Activated naive CD4-positive, alpha-beta T cell treated with Interleukin-2 at 50 U/mL for 16 hours (primary cell): ENCODE data around the gene DLX2.
"Not testable (repeated sequence)": the region's sequence is repeated elsewhere in the genome, so short reads cannot be mapped to it uniquely, and the experiment has no call there.

ENCODE experiments used
- DNase-seq: peaks from one replicate; pipeline ENCODE4 v3.0.0-alpha.2; 2020

The DLX2 gene

DNA sequence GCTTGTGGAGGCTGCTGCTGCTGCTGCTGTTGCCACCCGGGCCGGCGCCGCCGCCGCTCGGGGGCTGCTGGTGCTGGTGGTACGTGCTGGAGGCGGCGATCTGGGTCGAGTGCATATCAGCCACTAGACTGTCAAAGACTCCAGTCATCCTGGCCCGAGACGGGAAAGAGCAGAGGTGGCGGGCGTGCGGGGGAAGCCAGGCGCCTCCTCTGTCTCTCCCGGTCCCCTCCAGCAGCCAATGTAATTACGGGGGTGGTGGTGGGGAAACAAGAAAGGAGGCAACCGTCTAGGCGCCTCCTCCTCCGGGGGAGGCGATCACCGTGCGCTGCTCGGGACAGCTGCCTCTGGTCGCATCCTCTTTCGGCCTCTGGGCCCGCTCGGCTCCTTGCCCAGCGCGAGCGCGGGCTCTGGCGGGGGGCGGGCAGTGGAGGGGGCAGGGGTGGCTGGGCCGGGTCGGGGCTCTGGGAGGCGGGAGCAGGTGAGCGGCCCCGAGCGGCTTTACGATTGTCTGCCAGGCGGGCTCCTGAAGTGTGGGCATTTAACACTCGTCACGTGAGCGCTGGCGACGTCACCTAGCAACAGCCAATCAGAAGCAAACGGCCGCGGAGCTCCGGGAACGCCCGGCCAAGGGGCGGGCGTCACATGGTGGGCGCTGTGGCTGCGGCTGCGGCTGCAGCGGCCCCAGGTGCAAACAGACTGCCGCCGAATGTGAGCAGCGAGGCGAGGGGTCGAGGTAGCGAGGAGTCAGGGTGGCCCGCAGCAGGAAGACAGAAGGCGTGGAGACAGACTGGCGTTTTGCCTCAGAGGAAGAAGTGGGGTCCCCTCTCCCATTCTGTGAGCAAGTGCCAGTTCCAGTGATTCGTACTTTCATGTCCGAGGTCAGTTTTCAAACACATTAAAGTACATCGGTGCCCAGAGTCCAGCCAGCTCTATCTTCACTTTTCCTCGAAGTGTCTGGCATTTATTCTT, at the start of gene DLX2:
TSS of gene DLX2 (minus strand) at position 510 of the 969 bp plus-strand sequence. CDS start at position 148, 362 bp downstream.
- DNase-seq = peak; percentile 71

DNA sequence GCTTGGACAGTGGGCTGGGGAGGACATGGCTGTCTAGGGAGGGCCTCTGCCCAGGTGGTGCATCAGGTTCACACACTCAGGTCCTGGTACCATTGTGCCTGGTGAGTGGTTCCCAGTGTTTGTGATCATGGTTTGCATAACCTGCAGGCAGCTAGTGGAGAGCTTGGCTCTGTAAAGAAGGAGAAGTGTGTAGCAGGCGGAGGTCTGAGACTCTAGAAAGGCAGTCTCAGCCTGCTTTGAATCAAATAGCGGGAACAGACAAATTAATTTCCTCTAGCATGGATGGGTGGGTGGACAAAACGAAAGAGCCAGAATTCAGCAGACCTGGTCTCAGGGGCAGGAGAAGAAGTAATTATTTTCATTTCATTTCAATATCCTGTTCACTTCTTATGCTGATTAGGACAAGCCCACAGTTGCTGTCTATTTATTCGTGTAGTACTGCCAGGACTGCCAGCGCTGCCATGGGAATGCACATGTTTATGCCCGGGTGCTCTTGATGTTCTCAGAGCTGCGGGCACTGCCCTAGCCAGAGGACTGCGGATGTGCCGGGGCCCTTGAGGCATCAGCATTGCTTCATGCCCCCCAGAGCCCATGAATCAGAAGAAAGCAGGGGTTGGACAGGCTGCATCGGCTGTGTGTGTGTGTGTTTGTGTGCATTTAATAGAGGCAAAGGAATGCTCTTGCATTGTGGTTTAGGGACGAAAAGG, 45.4 kb upstream of the DLX2 start:
- DNase-seq = no peak

DNA sequence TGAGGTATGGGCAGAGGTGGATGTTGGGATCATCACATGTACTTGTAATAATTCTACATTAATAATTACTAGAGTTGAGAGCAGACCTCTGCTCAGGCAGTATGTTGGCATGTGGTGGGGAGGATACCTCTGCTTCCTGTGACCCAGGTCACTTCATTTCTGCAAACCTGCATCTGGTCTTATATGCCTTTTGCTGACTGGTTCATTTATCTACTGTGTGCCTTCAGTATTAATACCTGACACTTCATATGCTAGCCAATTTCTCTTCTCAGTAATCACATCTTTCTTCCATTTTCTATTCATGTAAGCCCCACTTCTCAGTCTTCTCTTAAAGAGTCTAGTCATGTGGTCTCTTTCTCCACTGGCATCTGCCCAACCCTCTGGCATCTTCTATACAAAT, 41.1 kb upstream of the DLX2 start:
- no peak for DNase-seq

DNA sequence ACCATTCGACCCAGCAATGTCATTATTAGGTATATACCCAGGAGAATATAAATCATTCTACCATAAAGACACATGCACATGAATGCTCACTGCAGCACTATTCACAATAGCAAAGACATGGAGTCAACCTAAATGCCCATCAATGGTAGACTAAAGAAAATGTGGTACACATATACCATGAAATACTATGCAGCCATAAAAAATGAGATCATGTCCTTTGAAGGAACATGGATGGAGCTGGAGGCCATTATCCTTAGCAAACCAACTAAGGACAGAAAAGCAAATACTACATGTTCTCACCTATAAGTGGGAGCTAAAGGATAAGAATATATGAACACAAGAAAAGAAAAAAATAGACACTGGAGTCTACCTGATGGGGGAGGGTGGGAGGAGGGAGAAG, 36.0 kb upstream of the DLX2 start:
- DNase-seq = not testable (repeated sequence)

DNA sequence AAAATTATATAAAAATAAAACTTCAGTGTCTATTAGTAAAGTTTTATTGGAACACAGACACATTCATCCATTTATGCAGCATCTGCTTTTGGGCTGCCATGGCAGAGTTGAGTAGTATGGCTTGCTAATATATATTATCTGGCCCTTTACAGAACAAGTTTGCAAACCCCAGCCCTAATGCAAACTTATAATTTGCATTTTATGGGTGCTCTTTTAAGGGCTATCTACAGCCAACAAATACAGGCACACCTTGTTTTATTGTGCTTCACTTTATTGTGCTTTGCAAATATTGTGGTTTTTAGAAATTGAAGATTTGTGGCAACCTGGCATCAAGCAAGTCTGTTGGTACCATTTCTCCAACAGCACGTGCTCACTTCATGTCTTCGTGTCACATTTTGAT, 35.2 kb upstream of the DLX2 start:
- DNase-seq = no peak

DNA sequence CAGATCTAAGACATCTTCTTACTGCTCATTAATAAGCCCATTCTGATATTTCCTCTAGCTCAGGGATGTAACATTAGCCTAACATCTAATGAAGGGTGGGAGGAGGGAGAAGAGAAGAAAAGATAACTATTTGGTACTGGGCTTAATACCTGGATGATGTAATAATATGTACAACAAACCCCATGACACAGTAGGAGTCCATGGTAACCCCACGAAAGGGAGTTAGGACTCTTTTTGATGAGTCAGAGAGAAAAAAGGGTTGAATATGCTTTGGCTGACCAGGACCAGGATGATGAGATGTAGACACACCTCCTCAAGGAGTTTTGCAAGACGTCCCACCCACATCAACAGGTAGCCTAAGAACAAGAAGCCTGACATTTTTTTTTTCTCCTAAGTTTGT, 34.4 kb upstream of the DLX2 start:
- no peak for DNase-seq

DNA sequence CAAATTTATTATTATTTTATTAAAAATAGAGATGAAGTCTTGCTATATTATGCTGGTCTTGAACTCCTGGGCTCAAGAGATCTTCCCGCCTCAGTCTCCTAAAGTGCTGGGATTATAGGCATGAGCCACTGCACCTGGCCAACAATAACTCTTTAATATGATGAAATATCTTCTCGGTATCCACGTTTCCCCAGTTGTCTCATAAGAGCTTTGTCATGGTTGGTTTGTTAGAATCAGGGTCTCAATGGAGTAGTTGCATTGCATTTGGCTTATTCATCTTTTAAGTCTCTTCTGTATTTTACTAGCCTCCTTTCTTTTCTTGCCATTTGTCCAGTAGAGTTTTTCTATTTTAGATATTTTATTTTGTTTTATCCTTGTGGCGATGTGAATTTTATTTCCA, 32.7 kb upstream of the DLX2 start:
- no peak for DNase-seq

DNA sequence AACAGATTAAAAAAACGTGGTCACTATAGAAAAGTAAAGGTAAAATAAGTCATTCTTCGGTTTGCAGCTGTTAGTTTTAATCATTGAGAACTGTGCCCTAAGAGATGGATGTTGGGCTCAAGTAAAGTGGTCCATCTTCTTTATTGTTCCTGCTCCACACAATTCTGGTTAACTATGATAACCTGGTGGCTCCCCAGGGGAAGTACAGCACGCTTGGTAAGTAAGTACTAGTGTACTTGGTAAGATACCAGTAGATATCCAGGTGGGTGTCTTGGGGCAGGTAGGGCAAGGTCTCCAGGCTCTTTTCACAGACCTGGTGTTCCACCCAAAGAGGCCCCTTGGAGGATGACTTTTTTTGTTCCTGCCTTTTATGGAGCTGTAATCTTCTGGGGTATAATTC, 31.6 kb upstream of the DLX2 start:
- no peak for DNase-seq

DNA sequence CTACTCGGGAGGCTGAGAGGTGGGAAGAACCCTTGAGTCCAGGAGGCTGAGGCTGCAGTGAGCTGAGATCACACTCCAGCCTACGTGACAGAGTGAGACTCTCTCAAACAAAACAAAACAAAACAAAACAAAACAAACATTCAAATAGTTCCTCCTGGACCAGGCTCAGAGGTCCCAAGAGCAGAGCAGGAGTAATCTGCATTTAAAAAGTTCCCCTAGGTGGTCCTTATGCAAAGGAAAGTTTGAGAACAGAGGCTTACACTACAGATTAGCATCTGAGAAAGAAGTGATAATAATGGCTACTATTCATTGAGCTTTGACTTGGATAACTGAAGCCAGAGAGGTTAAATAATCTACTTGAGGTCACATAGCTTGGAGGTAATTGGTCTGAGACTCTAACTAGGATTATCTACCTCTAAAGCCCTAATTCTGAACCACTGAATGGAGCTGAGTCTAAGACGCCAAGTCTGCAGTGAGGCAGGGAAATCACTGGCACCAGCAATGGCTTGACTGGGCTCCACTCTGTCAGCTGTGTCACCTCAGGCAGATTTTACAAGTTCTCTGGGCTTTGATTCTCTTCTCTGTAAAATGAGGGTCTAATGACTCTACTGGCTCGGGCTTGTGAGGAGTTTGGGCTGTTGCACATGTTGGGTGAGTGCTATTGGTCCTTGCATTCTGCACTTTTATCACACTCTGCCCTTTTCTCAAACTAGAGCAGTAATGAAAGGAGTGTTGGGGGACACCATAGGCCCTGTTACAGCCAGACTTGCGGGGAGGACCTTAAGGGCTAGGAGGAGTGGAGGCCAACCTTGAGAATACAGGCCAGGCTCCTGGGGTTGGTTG, 29.2 kb upstream of the DLX2 start:
- no peak for DNase-seq

DNA sequence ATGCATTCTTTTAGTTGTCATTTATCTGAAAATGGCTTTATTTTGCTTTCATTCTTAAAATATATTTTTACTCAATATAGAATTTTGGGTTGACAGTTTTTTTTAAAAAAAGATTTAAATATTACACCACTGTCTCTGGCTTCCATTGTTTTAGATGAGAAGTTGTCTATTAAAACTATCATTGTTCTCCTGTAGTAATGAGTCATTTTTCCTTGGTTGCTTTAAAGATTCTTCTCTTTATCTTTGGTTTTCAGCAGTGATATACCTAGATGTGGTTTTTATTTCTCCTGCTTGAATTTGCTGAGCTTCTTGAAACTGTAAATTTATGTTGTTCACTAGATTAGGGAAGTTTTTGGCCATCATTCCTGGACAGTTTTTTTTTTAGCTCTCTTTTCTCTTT, 26.7 kb upstream of the DLX2 start:
- no peak for DNase-seq

DNA sequence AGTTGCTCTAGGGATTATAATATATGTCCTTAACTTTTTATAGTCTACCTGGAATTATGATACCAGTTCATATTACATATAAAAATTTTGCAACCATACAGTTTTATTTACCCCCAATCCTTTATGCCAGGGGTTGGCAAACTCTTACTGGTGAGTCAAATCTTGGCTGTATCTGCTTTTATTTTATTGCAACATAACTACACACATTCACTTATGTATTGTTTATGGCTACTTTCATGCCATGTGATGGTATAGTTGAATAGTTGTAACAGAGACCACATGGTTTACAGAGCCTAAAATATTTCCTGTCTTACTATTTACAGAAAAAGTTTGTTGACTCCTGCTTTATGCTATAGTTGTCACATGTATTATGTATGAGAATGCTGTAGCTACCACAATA, 25.8 kb upstream of the DLX2 start:
- DNase-seq = no peak

DNA sequence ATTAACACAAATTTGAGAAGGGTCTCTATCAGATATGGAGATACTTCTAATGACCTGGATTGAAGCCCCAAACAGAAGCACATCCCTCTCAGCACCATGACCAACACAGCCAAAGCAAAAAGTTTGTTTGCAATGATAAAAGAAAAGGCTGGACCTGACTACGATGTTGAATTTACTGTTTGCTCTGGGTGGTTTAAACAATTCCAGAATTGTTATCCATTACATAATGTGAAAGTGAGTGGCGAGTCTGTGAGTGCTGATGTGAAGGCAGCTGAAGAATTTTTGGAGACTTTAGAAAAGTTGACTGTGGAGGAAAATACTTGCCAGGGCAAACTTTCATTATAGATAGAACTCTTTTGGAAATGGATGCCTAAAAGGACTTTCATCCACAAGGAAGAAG, 17.4 kb upstream of the DLX2 start:
- no peak for DNase-seq

DNA sequence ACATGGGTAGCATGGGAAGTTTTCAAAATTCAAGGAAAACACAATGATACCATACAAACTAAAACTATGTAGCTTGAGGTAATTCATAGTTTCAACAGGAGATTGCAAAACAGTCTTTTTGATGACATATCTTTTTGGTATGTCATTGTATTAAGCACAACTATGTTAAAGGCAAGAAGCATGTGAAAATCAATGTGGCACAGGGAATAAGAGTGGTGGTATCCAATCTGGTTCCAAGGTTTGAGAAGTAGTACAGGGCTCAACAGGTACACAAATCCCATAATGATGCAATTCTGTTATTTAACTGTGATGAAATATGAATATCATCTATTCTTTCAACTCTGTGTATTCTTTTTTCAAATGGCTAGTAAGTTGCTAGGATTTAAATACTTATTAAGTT, 16.4 kb upstream of the DLX2 start:
- DNase-seq = no peak

DNA sequence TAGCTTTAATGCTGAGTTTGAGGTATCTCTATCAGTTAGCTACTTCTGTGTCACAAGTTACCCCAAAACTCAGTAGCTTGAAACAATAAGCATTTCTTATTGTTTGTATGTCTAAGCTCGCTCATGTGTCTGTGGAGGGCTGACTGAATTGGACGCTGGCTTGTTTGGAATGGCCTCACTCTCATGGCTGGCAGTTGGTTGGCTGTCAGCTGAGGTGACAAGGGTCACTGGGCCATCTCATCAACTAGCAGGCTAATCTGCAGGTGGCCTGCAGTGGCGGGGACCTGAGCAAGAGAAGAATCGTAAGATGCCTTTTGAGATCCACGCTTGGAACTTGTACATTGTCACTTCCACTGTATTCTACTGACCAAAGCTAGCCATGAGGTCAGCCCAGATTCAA, 13.4 kb upstream of the DLX2 start:
- DNase-seq = no peak

DNA sequence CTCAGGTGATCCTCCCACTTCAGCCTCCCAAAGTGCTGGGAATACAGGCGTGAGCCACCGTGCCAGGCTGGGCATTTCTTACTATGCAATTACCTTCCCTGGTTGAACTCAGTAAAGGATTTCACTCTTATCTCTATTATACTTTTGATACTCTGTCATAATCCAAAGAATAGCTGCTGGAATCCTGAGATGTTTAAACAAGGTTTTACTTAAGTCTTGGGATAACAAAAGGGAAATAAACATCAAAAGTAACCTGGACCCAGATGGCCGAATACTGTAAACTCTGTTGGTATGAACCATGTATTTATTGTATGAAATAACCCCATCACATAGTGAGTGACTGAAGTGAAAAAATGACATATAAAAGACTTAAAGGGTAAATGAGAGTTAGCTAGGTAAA, 11.9 kb upstream of the DLX2 start:
- no peak for DNase-seq

DNA sequence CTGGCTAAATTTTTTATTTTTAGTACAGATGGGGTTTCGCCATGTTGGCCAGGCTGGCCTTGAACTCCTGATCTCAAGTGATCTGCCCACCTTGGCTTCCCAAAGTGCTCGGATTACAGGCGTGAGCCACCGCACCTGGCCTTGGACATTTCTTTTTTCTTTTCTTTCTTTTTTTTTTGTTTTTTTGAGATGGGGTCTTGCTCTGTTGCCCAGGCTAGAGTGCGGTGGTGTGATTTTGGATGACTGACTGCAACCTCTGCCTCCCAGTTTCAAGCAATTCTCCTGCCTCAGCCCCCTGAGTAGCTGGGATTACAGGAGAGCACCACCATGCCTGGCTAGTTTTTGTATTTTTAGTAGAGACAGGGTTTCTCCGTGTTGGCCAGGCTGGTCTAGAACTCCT, 11.5 kb upstream of the DLX2 start:
- DNase-seq = not testable (repeated sequence)

DNA sequence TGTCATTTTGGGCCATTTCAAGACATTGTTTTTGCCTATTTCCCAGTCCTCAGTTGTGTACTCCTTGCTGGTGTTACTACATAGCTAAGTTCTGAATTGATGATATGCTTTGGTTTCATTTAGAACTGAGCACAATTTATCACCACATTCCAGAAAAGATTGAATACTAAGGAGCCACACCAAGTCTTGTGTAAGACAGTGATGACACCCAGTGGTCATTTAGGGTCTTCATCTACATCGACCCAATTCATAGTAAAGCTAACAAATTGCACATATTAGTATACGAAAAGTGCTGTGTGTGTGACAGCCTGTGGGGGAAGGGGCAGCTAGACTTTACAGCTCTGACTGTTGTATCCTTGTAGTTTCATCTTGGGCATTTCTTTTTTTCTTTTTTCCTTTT, 10.9 kb upstream of the DLX2 start:
- no peak for DNase-seq

DNA sequence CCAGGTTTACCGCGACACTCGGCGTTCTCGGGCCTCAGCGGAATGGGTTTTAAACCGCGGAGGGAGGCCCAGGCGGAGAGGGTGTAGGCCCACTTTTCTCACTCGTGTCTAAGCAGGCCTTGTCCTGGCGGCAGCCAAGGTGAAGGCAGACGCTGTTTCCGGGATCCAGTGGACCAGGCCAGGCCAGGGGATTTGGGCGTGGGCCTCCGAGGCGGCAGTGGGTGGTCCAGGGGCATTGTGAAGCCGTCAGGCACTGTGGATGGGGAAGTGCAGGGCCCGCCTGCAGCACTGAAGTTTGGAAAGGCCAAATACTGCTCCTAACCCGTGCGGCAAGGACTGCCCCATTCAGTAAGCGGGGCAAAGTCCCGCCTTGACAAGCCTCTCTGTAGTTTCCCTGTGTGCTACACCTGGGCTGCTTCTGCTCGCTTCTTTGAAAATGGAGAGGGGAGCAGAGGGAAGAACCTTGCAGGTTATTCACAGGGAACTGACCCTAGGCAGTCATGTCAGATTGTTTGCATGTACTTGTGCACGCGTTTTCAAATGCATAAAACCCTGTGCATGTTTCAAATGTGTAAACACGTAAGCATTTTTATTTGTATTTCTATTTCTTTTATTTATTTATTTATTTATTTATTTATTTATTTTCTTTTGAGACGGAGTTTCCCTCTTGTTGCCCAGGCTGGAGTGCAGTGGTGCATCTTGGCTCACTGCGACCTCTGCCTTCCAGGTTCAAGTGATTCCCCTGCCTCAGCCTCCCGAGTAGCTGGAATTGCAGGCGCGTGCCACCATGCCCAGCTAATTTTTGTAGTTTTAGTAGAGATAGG, 7.5 kb upstream of the DLX2 start:
- DNase-seq = no peak

DNA sequence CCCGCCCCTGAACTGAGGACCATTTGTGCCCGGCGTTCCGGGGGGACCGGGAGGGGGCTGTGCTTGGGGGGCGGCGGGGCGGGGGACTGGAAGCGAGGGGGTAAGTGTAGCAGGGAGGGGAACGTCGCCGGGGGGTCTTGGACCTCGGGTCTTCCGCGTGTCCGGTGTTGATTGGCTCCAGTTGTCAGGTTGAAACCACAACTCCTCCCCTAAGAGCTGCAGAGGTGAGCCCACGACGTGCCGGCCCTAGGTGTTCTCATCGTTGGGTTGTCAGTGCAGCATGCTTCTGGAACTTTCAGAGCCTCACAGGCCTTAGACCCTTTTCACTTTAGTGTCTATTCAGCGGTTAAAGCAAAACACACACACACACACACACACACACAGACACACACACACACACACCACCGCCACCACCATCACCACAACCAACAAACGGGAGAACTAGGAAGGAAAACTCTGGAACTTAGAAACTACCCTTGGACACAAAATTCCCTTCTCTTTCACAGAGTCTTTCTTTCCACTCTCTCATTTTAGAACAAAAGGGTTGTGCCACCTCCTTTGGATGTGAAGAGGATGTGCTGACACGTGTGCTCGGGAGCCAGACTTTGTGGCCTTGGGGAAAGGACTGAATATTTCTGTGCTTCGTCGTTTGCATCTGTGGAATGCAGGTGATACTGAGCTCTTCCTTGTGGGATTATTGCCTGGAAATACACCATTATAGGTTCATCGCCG, 6.7 kb upstream of the DLX2 start:
- no peak for DNase-seq

DNA sequence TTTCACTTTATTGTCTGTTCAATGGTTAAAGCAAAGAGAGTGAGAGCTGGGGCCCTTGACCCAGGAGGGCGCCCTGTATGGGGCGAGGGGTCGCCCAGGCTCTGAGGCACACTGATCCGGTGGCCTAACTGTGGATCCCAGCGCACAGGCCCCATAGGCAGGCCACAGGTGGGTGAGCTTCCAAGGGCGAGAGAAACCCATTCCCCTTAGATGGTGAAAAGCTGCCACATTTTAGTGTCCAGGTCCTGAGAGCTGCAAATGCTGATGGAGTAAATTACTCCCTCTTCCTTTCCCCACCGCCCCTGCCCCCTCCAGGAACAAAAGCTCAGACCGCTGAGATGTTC, 5.9 kb upstream of the DLX2 start:
- no peak for DNase-seq

DNA sequence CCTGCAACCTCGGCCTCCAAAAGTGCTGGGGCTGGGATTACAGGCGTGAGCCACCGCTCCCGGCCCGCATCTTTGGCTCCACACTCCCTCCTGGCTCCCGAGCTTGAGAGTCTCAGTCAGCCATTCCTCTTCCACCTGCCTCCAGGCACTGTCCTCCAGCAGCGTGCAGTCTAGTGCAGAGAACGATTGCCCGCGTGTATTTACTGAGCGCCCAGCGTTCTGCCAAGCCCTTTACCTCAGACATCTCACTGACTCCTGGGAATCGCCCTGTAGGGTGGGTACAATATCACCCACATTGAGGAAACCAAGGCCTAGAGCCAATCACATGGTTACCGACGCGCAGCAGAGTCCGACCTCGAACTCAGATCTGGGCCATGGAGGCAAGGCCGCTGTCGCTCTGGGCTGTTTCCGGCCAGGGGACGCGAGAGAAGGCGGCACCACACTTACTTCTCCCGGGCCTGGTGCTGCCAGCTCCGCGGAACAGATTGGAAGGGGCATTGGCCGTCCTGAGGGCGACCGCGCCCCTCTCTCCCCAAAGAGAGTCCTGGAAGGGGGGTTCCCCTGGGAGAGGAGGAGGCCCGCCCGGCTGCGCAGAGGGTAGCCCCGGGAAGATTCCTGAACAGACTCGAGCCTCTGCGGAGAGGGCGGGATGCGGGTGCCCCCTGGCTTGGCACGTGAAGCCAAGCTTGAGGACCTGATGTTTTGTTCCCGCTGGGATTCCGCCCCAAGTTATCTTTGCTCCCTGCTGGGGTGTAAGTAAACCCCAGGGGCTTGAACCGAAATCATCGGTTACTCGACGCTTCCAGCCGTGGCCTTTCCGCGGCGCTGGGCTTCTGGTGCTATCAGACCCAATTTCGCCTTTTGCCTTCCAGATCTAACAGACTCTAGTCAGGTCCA, 5.2 kb upstream of the DLX2 start:
- no peak for DNase-seq
